Spleen (tissue), 11 donors: ENCODE measurements around the gene TPO. TPM values are rescaled to one million over a fixed set of nuclear protein-coding genes. Genes with fewer than 3 reads are reported as not detected.

Source experiments
- DNase-seq: peaks from one replicate; pipeline ENCODE4 v3.0.0-alpha.2; 2020
- H3K27ac ChIP-seq, 8 donors: fragments of 200-600 bp; sonication (generic) in 7 of 8; 1 replicate in 4 of 8; 2 replicates in 4 of 8; pipeline versions ENCODE4 v1.5.0 to v1.8.0; 2016 to 2021; ENCODE audit warnings: inconsistent platforms in 4 of 8, mild to moderate bottlenecking in 4 of 8, moderate library complexity in 1 of 8
- H3K27me3 ChIP-seq, 7 donors: fragments of 200-600 bp; sonication (generic) in 6 of 7; replicated peaks in 1 of 7; 1 replicate in 4 of 7; 2 replicates in 3 of 7; pipeline versions ENCODE4 v1.5.0 to v1.8.0; 2016 to 2021; ENCODE audit warnings: inconsistent platforms in 3 of 7, mild to moderate bottlenecking in 1 of 7
- H3K36me3 ChIP-seq, 6 donors: fragments of 200-600 bp; sonication (generic) in 5 of 6; 1 replicate in 4 of 6; 2 replicates in 2 of 6; pipeline versions ENCODE4 v1.5.0 to v1.8.0; 2016 to 2021; ENCODE audit warnings: inconsistent platforms in 2 of 6
- H3K4me1 ChIP-seq, 6 donors: fragments of 200-600 bp; sonication (generic) in 5 of 6; 1 replicate in 3 of 6; 2 replicates in 3 of 6; pipeline versions ENCODE4 v1.5.0 to v1.8.0; 2016 to 2021; ENCODE audit warnings: inconsistent platforms in 3 of 6
- H3K4me3 ChIP-seq, 8 donors: fragments of 200-600 bp; sonication (generic) in 7 of 8; 1 replicate in 4 of 8; 2 replicates in 4 of 8; pipeline versions ENCODE4 v1.5.0 to v1.8.0; 2016 to 2021; ENCODE audit warnings: inconsistent platforms in 4 of 8, mild to moderate bottlenecking in 4 of 8, moderate library complexity in 2 of 8
- H3K9me3 ChIP-seq, 8 donors: fragments of 200-600 bp; sonication (generic) in 7 of 8; 1 replicate in 4 of 8; 2 replicates in 4 of 8; pipeline versions ENCODE4 v1.5.0 to v1.8.0; 2016 to 2021; ENCODE audit warnings: inconsistent platforms in 4 of 8
- POLR2A ChIP-seq, 3 donors: fragments of 450-650 bp; IDR thresholded peaks; one replicate each; pipeline ENCODE4 v1.5.1; 2017; ENCODE audit warnings: antibody characterized with exemption in 3 of 3, mild to moderate bottlenecking in 1 of 3
- POLR2AphosphoS5 ChIP-seq, 3 donors: sonication (generic); formaldehyde crosslinking; IDR thresholded peaks; one replicate each; pipeline ENCODE4 v1.5.1; 2017; ENCODE audit warnings: antibody characterized with exemption in 3 of 3
- WGBS, 5 donors: extraction: QIAGEN DNeasy Blood & Tissue Kit in 3 of 5; methylation state at CpG; one replicate each; pipeline versions ENCODE4 v1.1.5 to v1.1.7; 2013 to 2018; 5-methylcytosine and 5-hydroxymethylcytosine counted together
- intact Hi-C: fragments of 100-400 bp; cut with DNase I; formaldehyde crosslinking; loops from one replicate; pipeline ENCODE4 v1.15.0; 2023; ENCODE audit warnings: low total_unique reads
- polyA plus RNA-seq, 3 donors: library from polyadenylated mRNA; stranded (reverse); fragments of 200-250 nt; gene quantifications; one replicate each; pipeline ENCODE4 v1.2.1, GENCODE V29; 2013
- total RNA-seq, 7 donors: library from RNA; depleted of rRNA in 3 of 7; stranded (reverse); fragments of >200 nt in 3 of 7; fragmentation: NEBNext Ultra II Directional in 4 of 7; extraction: Animal tissue kit (Norgen Biotek cat#: 25700) in 4 of 7; gene quantifications; one replicate each; pipeline versions ENCODE4 v1.1.0 to v1.2.1, GENCODE V29; 2016 to 2021
- TF ChIP-seq, protein P1 (sequence below), 11 experiments: fragments of 200-600 bp in 7 of 11; fragments of 450-650 bp in 4 of 11; sonication (generic) in 4 of 11; IDR thresholded peaks in 8 of 11; conservative IDR thresholded peaks in 3 of 11; 1 replicate in 7 of 11; 2 replicates in 4 of 11; pipeline versions ENCODE4 v1.4.0 to v1.8.0; 2016 to 2021; ENCODE audit warnings: antibody characterized with exemption in 11 of 11, inconsistent platforms in 4 of 11, mild to moderate bottlenecking in 1 of 11
- donor health status: healthy with polysubstance abuse.
- donor health status: DM: no; HTN: no; CAD: no; lungs with moderate emphysema.
- donor health status: DM: no; HTN: no; CAD: no.
- donor health status: Bipolar disorder and iron deficiency.
- donor health status: healthy.
- donor health status: DM: no; HTN: no; CAD: no.
- donor health status: DM: yes; HTN: yes; CAD: no.

TPO gene
- total and polyA plus RNA-seq, 10 donors: 14.4 to 127 (median 49.0) TPM

DNA sequence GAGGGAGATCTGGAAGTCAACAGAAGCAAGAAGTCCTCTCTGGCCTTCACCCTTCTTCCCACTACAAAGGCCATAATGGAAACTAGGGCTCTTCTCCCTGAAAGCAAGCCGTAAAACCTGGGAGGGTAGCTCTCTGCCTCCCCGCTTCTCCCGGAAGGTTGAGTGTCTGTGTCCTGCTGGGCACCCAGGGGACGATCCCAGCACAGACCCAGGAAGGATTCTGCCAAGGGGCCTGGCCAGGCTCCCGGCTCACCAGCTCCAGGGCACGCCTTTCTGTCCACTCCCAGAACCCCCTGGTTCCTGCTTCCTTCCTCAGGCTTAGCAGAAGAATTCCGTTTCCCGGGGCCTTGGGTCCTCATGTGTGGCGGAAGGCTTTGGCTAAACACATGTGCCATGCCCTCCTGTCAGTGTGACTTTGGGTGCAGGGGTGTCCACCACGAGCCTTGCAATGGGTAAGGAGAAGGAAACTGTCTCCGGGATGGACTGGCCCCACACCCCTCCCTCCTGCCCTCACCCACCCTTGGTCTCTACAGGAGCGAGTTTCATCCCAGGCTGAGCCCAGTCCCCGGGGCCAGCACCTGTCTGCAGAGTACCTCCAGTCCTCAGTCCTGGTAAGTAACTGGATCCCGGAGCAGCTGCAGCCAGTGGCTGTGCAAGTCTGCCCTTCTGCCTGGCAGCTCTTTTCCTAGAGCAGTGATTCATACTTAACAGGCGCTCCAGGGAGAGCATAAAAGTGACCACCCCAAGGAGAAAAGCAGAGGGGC, 135.8 kb downstream of the TPO start:
- intact Hi-C loops: loop anchor here (5.0 to 10.0 kb wide), 2 partner anchors 697 to 834 kb away; no protein-coding TSS in a partner anchor
- 71 to 83% (median 79%) methylated on average over 15 of the region's 15 CpGs for WGBS, 5 donors
- peak in 1 of 3 donors; percentile 19 for TF ChIP-seq POLR2AphosphoS5 (IDR thresholded peaks at IDR 0.05)
- no peak for TF ChIP-seq POLR2A (IDR thresholded peaks at IDR 0.05)
- Histone ChIP-seq H3K9me3 (no peaks in the 10 kb centered on the region), H3K4me1 (peaks cover 5 to 43% (median 27%) of the 10 kb centered on the region in 6 donors), H3K27ac (peak overlapping the region in 2 of 8 donors; percentile 6 to 24), H3K36me3 (no peaks in the 10 kb centered on the region), H3K27me3 (peaks cover 0 to 35% (median 0%) of the 10 kb centered on the region in 7 donors), H3K4me3 (no peak overlapping the region)
- peak; percentile 73 for DNase-seq

DNA sequence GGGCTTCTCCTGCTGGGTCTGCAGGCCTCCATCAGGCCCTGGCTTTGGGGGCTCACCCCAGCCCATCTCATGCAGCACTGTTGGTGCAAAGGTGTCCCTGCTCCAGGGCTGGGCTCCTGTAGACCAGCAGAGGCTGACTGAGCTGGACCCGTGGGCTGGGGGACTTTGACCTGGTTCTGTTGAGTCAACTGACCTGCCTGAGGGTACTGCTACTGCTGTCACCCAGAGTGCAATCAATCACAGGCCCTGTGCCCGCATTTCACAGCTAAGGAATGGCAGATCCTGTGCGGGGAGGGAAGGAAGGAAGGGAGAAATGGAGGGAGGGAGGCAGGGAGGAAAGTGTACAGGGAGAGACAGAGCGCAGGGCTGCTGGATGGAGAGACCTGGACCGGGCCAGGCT, 136.8 kb downstream of the TPO start:
- intact Hi-C loops: no loop called here
- TF ChIP-seq, protein P1, sequence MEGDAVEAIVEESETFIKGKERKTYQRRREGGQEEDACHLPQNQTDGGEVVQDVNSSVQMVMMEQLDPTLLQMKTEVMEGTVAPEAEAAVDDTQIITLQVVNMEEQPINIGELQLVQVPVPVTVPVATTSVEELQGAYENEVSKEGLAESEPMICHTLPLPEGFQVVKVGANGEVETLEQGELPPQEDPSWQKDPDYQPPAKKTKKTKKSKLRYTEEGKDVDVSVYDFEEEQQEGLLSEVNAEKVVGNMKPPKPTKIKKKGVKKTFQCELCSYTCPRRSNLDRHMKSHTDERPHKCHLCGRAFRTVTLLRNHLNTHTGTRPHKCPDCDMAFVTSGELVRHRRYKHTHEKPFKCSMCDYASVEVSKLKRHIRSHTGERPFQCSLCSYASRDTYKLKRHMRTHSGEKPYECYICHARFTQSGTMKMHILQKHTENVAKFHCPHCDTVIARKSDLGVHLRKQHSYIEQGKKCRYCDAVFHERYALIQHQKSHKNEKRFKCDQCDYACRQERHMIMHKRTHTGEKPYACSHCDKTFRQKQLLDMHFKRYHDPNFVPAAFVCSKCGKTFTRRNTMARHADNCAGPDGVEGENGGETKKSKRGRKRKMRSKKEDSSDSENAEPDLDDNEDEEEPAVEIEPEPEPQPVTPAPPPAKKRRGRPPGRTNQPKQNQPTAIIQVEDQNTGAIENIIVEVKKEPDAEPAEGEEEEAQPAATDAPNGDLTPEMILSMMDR (IDR thresholded peaks at IDR 0.05 in 8 of 11, conservative IDR thresholded peaks at IDR 0.05 in 3 of 11): no peak
- no peak for TF ChIP-seq POLR2A (IDR thresholded peaks at IDR 0.05)
- TF ChIP-seq POLR2AphosphoS5 (IDR thresholded peaks at IDR 0.05): no peak
- H3K27me3 ChIP-seq: peaks cover 0 to 35% (median 0%) of the 10 kb centered on the region in 7 donors
- 65 to 74% (median 70%) methylated on average over 5 of the region's 5 CpGs for WGBS, 5 donors
- H3K9me3 ChIP-seq: no peaks in the 10 kb centered on the region
- no peak overlapping the region for H3K4me3 ChIP-seq
- H3K4me1 ChIP-seq: peaks cover 5 to 43% (median 27%) of the 10 kb centered on the region in 6 donors
- peak; percentile 73 for DNase-seq
- H3K27ac ChIP-seq: no peak overlapping the region
- H3K36me3 ChIP-seq: no peaks in the 10 kb centered on the region

DNA sequence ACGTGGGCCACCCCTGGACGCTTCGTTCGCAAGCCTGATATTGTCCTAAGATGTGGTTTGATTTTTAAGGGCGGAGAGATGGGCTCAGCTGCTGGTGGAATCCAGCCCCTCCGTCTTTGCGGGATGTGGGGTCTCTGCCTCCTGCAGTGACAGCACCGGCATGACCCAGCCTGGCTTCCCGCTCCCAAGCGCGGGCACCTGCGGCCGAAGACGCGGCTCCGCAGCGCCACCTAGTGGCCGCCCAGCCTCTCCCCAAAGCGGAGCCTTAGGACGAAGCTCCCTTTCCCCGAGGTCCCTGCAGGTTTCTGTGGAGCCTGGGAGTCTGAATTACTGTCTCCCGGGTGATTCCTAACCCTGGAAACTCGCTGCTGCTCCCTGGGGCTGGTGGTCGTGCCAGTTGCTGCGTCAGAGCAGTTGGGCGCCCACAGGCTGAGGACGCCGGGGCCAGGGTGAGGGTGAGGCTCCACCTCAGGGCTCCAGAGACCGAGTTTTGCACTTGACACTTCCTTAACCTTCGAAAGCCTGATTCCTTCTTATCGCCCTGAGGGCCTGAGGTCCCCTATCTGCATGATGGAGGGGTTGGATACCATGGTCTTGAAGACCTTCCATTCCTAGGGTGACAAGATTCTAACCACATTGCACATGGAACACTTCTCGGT, 137.5 kb downstream of the TPO start:
- Histone ChIP-seq H3K36me3 (no peaks in the 10 kb centered on the region), H3K9me3 (no peaks in the 10 kb centered on the region), H3K4me1 (peaks cover 5 to 42% (median 24%) of the 10 kb centered on the region in 6 donors), H3K4me3 (peak overlapping the region in 1 of 8 donors; percentile 24), H3K27ac (no peak overlapping the region), H3K27me3 (peaks cover 0 to 35% (median 0%) of the 10 kb centered on the region in 7 donors)
- TF ChIP-seq, protein P1 (IDR thresholded peaks at IDR 0.05 in 8 of 11, conservative IDR thresholded peaks at IDR 0.05 in 3 of 11): peak; percentile 61 to 96 (median 94)
- no peak for TF ChIP-seq POLR2A (IDR thresholded peaks at IDR 0.05)
- TF ChIP-seq POLR2AphosphoS5 (IDR thresholded peaks at IDR 0.05): peak in 2 of 3 donors; percentile 55 to 73
- intact Hi-C loops: no loop called here
- peak; percentile 89 for DNase-seq
- 21 to 26% (median 23%) methylated on average over 26 to 32 of the region's 32 CpGs for WGBS, 5 donors

DNA sequence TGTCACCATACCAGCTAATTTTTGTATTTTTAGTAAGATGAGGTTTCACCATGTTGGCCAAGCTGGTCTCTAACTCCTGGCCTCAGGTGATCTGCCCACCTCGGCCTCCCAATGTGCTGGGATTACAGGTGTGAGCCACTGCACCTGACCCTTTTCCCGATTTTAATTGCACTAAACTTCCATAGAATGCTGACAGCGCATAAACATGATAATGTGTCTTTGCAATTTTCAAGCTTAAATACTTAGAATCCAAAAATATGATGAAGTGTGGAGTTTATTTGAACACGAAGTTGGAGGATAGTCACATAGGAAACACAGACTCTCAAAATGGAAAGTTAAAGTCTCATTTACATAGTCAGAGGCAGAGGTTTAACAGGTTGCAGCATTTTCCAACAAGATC, 138.6 kb downstream of the TPO start:
- H3K27me3 ChIP-seq: peaks cover 0 to 30% (median 0%) of the 10 kb centered on the region in 7 donors
- 84 to 94% (median 89%) methylated on average over 4 of the region's 4 CpGs for WGBS, 5 donors
- peaks cover 5 to 37% (median 17%) of the 10 kb centered on the region in 6 donors for H3K4me1 ChIP-seq
- no peak overlapping the region for H3K27ac ChIP-seq
- intact Hi-C loops: no loop called here
- no peaks in the 10 kb centered on the region for H3K9me3 ChIP-seq
- no peak overlapping the region for H3K4me3 ChIP-seq
- no peak for DNase-seq
- no peaks in the 10 kb centered on the region for H3K36me3 ChIP-seq
- TF ChIP-seq POLR2AphosphoS5 (IDR thresholded peaks at IDR 0.05) (no peak), POLR2A (IDR thresholded peaks at IDR 0.05) (no peak)
- TF ChIP-seq, protein P1 (IDR thresholded peaks at IDR 0.05 in 8 of 11, conservative IDR thresholded peaks at IDR 0.05 in 3 of 11): no peak
